GM21381 (cell line): ENCODE data around the gene BACE2.
"Not testable (repeated sequence)": the region's sequence is repeated elsewhere in the genome, so short reads cannot be mapped to it uniquely, and the experiment has no call there.

ENCODE experiments used
- ATAC-seq: cut with Tn5 transposase; IDR thresholded peaks from one replicate; pipeline ENCODE4 v1.9.1; 2021; ENCODE audit warnings: mild to moderate bottlenecking, moderate library complexity; ENCODE audit not compliant: unreplicated experiment

Gene BACE2

DNA sequence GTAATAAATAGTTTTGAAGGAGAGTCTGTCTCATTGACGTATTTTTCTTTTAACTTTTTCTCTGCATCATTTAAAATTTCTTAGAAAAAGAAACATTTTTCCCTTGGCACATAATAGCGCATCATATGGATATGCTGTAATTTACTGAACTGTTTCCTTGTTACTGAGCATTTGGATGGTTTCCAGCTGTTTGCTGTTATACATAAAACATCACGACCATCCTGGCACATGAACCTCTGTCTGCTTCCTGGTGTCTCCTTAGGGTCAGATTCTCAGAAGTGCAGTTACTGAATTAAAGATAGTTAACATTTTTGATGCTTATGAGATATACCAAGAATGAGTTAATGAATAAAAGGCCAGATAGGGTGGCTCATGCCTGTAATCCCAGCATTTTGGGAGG is 67.2 kb downstream of the BACE2 start:
- ATAC-seq: no peak

DNA sequence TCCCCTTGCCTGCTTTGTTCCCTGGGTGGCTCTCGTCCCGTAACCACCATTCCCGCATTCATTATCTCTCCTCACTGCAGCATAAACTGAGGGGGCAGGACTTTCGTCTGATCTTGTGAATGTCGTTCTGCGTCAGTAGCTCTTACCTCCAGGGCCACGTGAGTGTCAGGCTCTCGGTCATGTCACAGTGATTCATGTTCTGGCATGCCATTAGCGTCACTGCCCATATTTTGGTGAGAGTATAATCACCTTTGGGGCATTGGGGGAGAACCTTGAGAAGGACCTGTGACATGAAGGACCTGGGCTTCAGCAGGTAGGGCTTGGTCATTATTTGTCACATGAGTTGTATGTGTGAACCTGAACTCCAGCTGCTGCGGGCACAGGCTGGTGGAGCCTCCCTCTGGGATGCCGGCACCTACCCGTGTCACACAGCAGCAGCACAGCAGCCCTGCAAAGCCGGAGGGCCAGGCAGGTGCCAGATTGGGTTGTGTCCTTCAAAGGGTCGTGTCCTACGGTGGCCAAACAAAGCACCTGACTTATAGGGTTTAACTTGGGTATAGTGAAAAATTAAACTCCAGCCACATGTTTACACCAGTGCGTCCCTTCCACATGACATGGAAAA is 68.5 kb downstream of the BACE2 start:
- ATAC-seq: no peak

DNA sequence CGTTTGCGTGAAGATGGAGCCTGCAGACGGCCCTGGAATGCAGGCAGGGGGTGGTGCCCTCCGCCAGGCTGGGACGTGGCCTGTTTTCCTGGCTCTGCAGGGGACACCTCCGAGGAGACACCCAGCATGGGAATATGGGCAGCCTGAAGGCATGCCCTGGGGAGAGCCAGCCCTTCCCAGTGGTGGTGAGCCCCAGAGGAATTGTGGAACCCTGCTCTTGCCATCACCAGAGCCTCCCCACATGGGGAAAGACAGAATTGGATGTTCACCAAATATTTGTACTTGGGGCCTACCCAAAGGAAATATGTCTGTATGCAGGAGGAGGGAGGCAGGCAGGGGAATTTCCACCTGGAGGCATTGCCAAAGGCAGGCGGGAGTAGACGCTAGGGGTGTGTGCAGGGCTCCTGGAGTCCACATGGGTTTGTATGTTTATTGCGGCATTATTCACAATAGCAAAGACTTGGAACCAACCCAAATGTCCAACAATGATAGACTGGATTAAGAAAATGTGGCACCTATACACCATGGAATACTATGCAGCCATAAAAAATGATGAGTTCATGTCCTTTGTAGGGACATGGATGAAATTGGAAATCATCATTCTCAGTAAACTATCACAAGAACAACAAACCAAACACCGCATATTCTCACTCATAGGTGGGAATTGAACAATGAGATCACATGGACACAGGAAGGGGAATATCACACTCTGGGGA is 70.3 kb downstream of the BACE2 start:
- not testable (repeated sequence) for ATAC-seq

DNA sequence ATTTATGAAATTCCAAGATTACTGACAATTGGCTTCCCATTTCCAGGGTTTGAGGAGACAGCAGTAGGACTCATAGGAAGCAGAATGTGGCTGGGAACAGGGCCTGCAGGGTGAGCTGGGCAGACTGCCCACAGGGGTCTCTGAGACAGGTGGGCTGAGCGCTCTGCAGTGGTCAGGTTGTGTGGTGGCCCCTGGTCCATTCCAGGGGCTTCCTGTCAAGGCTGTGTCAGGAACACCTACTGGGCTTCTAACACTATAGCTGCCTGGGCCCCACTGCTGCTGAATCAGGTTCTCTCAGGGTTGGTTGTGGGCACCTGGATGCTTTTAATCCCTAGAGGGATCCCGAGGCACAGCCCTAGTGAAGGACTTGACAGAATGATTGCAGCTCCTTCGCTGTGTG is 72.1 kb downstream of the BACE2 start:
- ATAC-seq: no peak

DNA sequence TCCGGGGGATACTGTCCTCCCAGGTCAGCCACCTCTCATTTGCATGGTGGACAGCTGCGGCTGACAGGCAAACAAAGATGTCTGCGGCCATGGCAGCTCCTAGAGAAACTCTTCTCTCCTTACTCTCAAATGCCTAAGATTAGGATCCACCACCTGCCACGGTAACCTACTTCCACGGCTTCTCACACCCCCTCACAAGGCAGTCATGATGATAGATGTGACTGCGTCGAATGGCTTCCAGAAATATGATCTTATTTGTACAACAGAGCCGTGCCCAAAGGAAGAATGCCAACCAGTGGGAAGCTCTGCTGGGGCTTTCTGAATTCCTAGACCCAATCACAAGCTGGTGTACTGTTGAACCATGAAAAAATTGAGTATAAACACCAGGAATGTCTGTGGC is 73.4 kb downstream of the BACE2 start:
- ATAC-seq: no peak

DNA sequence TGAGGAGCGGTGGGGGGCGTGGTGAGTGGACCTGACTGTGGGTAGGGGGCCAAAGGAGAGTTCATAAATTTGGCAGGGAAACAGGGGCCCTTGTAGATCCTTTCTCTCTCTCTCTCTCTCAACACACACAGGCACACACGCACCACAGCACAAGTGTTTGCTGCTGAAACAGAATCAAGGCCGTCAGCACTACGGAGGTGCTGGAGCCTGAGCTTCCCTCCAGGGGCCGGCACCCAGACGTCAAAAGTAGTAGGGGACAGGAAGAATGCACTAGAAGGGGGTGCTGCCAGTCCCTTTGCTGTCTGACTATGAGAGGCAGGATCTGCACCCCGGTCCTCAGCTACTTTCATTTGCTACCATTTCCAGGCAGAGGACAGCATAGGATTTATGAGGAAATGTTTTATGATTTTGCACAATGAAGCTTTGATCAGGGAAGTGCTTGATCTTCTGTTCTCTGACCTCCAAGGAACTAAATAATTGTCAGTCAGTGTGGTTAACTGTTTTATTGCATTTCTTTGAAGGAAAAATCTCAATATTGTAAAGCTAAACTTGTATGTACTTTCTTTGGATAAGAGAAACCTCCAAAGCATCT is 74.4 kb downstream of the BACE2 start:
- ATAC-seq: no peak

DNA sequence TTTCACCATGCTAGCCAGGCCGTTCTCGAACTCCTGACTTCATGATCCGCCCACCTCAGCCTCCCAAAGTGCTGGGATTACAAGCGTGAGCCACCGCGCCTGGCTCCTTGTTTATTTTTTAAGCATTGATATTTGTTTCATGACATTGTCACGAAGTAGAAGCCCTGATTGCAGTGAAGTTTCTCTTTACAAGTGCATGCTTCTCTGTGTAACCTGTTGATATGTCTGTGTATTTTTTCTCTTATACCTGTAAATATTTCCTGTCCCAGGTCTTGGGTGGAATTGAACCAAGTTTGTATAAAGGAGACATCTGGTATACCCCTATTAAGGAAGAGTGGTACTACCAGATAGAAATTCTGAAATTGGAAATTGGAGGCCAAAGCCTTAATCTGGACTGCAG is 75.1 kb downstream of the BACE2 start:
- ATAC-seq: no peak

DNA sequence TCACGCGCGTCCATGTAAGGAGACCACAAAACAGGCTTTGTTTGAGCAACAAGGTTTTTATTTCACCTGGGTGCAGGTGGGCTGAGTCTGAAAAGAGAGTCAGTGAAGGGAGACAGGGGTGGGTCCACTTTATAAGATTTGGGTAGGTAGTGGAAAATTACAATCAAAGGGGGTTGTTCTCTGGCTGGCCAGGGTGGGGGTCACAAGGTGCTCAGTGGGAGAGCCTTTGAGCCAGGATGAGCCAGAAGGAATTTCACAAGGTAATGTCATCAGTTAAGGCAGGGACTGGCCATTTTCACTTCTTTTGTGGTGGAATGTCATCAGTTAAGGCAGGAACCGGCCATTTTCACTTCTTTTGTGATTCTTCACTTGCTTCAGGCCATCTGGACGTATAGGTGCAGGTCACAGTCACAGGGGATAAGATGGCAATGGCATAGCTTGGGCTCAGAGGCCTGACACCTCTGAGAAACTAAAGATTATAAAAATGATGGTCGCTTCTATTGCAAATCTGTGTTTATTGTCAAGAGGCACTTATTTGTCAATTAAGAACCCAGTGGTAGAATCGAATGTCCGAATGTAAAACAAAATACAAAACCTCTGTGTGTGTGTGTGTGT is 76.4 kb downstream of the BACE2 start:
- not testable (repeated sequence) for ATAC-seq

DNA sequence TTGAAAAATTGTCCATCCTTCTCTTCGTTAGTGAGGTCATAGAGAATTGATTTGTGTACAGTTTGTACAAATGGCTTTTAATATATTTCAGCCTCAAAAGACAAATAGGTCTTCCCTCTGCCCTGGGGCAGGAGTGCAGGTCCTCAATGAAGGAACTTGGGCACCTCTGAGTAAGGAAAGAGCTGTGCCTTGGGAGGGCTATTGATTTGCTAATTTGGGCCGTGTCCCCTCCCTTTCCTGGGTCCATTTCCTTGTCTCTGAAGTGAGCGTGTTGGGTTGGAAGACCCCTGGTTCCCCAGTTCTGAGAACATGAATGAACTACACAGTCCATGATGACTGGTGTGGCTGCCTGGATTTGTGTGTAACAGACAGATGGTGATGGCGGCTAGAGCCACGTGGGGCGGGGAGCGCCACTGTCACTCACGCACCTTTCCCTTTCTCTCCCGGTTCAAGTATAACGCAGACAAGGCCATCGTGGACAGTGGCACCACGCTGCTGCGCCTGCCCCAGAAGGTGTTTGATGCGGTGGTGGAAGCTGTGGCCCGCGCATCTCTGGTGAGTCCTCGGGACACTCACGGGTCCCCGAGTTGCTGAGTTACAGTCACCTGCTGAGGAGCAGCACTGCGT is 77.7 kb downstream of the BACE2 start:
- no peak for ATAC-seq

DNA sequence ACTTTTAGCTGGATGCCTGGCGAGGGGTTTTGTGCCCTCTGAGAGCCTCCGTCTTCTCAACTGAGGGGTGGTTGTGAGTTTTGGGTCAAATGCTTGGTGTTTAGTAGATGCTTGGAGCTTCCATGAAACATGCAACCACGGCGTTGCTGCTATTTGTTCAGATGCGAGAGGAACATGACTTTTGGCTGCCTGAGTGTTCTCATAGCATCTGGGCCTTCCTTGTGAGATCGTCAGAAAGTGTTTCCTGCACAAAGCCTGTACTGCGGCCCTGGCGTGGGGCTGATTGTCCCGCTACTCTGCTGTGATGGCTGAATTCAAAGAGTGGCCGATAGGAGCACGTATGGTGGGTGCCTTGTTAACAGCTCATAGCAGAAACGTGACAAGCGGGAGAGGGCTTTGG is 78.8 kb downstream of the BACE2 start:
- ATAC-seq: no peak

DNA sequence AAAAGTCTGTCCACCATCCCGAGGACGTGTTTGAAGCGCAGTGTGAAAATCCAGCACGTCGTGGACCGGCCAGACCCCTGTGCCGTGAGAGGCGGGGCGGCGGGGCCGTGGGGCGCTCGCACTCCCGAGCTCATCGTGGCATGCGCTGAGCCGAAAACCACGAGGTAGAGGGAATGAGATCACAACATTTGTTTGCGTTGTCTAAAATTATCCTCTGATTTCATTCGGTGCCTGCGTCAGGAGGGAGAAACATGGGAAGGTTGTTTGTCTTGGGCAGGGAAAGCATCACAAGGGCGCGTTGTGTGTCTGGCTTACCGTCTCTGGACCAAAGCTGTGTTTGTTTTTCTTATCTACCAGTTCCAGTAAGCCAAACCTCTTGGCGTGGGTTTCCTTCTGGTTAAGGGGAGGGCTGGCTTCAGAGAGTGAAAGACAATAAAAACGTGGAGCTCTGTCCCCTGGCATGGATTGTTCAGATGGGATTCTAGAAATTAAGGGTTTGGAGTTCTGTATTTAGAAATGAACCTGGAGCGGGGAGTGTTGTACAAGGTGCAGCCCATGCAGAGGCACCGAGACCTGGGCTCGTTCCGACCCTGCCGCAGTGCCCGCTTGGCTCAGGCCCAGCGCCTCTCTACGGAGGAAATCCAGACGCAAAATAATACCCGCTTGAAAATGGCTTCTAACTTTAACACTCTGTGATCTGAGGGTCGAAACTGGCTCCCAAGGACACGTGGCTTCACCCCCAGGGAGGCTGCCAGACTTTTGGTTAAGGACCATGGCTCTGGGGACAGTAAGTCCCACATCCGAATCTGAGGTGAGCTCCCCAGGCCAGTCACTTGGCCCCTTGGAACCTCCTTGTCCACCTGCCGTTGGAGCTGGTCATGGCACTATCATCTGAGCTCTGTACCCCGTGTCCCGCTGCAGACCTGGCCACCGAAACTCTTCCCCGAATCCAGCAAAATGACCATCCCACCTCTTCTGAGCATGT is 79.9 kb downstream of the BACE2 start:
- ATAC-seq: no peak

DNA sequence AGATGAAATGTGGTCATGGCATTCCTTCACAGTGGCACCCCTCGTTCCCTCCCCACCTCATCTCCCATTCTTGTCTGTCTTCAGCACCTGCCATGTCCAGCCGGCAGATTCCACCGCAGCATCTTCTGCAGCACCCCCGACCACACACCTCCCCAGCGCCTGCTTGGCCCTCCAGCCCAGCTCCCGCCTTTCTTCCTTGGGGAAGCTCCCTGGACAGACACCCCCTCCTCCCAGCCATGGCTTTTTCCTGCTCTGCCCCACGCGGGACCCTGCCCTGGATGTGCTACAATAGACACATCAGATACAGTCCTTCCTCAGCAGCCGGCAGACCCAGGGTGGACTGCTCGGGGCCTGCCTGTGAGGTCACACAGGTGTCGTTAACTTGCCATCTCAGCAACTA is 81.5 kb downstream of the BACE2 start:
- ATAC-seq: no peak

DNA sequence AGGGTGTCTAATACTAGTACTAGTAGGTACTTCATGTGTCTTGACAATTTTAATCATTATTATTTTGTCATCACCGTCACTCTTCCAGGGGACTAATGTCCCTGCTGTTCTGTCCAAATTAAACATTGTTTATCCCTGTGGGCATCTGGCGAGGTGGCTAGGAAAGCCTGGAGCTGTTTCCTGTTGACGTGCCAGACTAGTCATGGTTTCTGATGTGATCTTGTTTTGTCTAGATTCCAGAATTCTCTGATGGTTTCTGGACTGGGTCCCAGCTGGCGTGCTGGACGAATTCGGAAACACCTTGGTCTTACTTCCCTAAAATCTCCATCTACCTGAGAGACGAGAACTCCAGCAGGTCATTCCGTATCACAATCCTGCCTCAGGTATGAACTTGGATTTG is 82.6 kb downstream of the BACE2 start:
- no peak for ATAC-seq

DNA sequence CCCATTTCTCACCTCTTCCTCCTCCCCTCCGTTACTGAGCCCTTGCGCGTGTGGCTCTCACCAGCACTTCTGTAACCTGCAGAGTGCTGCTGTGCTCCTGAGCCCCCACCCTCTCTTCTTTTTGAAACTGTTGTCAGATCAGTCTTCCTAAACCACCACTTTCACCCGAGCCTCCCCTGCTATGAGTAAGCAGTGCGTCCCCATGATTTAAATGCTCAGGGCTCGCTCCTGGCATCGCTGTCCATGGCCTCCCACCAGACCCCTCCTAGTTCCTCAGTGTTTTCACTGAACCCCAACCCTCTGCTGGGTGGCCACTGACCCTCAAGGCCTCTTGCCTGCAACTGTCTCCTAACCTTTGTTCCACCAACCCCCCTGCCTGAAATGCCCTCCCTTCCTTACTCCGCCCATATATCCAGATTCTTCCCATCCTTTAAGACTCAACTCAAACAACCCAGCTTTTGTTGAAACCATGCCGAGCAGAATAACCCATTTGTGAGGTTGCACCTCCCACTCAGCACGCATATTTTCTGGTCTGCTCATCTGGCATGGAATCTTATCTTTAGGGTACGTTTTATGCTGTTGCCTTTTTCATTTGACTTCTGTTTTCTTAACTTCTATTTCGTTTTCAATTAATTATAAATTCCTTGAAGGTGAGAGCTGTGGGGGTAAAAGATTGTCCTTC is 84.1 kb downstream of the BACE2 start:
- ATAC-seq: no peak

DNA sequence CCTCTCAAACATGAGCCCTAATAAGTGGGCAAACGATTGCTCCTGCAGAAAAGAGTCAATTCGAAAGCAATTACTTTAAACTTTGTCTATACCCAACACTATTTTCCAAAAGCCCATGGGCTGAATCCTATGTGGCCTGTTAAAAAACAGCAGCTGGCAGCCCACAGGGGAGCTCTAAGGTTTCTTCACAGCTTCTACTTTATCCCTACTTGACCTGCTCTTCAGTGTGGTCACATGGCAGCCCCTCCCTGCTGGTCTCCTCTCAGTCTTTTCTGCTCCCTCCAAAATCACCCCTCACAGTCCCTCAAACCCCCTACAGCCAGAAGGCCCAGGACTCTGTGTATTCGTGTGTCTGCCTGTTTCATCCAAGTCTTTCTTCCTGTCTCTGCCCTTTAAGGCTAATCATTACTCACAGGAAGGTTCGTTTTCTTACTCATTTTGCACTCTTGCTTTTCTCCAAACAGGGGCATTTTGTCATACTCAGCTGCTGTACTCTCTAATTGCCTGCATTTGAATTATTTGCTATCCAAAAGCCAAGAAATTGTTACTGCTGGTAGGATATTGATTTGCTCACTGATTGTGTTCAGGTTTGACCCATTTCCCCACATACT is 86.2 kb downstream of the BACE2 start:
- no peak for ATAC-seq

DNA sequence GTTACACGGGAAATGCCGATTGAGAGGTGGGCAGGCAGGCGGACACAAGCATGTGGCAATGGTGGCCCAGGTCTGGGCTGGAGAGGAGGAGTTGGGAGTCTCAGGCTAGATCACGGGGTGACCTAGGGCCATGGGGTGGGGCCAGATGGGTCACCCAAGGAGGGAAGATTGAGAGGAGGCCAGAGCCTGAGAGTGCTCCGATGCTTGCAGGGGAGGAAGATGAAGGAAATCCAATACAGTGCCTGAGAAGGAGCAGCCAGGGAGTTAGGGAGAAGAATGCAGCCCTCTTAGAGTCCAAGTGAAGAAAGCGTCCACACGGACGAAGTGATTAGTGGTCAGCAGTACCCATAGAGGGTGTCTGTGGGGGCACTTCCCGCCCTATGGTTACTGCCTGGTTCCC is 87.2 kb downstream of the BACE2 start:
- ATAC-seq: no peak

DNA sequence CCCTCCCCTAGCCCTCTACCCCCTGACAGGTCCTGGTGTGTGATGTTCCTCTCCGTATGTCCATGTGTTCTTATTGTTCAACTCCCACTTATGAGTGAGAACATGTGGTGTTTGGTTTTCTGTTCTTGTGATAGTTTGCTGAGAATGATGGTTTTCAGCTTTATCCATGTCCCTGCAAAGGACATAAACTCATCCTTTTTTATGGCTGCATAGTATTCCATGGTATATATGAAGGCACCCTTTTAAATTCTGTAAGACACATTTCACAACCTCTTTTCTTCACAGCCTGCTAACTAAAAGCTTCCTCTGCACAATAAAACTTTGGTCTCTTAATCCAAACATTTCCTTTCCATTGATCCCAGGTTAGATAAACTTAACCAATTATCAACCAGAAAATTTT is 88.3 kb downstream of the BACE2 start:
- not testable (repeated sequence) for ATAC-seq

DNA sequence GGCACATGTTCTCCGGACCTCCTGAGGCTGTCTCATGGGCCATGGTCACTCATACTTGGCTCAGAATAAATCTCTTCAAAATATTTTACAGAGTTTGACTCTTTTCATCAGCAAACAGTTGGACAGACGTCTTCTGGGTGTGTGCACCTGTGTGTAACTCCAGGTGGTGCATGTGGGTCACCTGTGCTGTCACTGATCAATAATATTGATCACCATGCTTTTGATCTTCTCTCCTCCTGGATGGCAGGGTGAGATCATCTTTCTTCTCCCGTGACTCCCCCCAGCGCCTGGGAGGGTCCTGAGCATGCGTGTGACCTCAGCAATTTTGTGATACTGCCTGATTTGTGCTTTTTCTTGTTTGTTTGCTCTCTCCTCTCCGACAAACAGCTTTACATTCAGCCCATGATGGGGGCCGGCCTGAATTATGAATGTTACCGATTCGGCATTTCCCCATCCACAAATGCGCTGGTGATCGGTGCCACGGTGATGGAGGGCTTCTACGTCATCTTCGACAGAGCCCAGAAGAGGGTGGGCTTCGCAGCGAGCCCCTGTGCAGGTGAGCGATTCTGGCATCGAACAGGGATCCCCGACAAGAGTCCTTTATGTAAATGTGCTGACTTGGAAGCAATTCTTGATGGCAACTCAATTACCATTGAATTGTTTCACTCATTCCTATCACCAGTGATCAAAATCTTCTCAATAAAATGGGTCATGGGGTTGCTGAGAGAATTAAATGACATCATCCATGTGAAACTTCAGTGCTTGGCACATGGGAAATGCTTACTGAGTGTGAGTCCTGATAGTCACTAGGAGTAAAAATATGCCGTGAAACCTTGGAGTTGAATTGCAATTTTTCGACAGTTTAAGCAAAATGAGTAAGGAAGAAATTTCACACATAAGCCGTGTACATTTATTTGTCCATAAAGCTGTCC is 89.1 kb downstream of the BACE2 start:
- ATAC-seq: no peak
